Lung (tissue), 12 donors: Measurements from ENCODE around the gene LTBP2. TPM values are rescaled to one million over a fixed set of nuclear protein-coding genes. Genes with fewer than 3 reads are reported as not detected.

Experiments
- ATAC-seq: fragments of 200-7000 bp; cut with Tn5 transposase; one replicate; pipeline ENCODE4 v1.9.1; 2020; ENCODE audit warnings: moderate number of reproducible peaks; ENCODE audit not compliant: insufficient read depth, low FRiP score
- DNase-seq, 3 donors: peaks; one replicate each; pipeline ENCODE4 v3.0.0-alpha.2; 2013 to 2017
- H3K27ac ChIP-seq, 2 donors: one replicate each; pipeline ENCODE4 v1.5.1; 2013; ENCODE audit warnings: mild to moderate bottlenecking in 2 of 2, moderate library complexity in 2 of 2, control low read depth in 1 of 2, inconsistent platforms in 1 of 2, low read depth in 1 of 2, low read length in 1 of 2
- H3K27me3 ChIP-seq, 3 donors: one replicate each; pipeline ENCODE4 v1.5.1; 2013; ENCODE audit warnings: low read length in 2 of 3; ENCODE audit not compliant: control insufficient read depth in 3 of 3, insufficient read depth in 3 of 3
- H3K36me3 ChIP-seq, 4 donors: one replicate each; pipeline ENCODE4 v1.5.1; 2013; ENCODE audit warnings: low read length in 4 of 4, mild to moderate bottlenecking in 1 of 4, moderate library complexity in 1 of 4; ENCODE audit not compliant: control insufficient read depth in 4 of 4, insufficient read depth in 4 of 4
- H3K4me1 ChIP-seq, 5 donors: one replicate each; pipeline ENCODE4 v1.5.1; 2013; ENCODE audit warnings: low read length in 5 of 5, mild to moderate bottlenecking in 2 of 5, moderate library complexity in 1 of 5; ENCODE audit not compliant: control insufficient read depth in 5 of 5, insufficient read depth in 5 of 5
- H3K4me3 ChIP-seq: one replicate; pipeline ENCODE4 v1.5.1; 2013; ENCODE audit warnings: mild to moderate bottlenecking, control low read depth, moderate library complexity
- H3K9ac ChIP-seq, 2 donors: one replicate each; pipeline ENCODE4 v1.5.1; 2013; ENCODE audit warnings: low read length in 2 of 2, control low read depth in 1 of 2; ENCODE audit not compliant: insufficient read depth in 1 of 2
- H3K9me3 ChIP-seq, 4 donors: one replicate each; pipeline ENCODE4 v1.5.1; 2013; ENCODE audit warnings: low read length in 3 of 4, mild to moderate bottlenecking in 1 of 4, moderate library complexity in 1 of 4; ENCODE audit not compliant: control insufficient read depth in 4 of 4, insufficient read depth in 3 of 4
- CTCF ChIP-seq: IDR thresholded peaks from 2 replicates; pipeline ENCODE4 v1.5.1; 2012; ENCODE audit warnings: mild to moderate bottlenecking; ENCODE audit errors: control extremely low read depth, extremely low read depth
- WGBS, 2 donors: extraction: QIAGEN DNeasy Blood & Tissue Kit; methylation state at CpG; one replicate each; pipeline ENCODE4 v1.1.7; 2013; 5-methylcytosine and 5-hydroxymethylcytosine counted together
- polyA plus RNA-seq, 2 donors: library from polyadenylated mRNA; stranded (reverse); fragments of 200-250 nt; gene quantifications; one replicate each; pipeline ENCODE4 v1.2.1, GENCODE V29; 2013
- total RNA-seq, 2 donors: library from RNA; depleted of rRNA in 1 of 2; stranded (reverse); fragments of >200 nt in 1 of 2; gene quantifications; one replicate each; pipeline ENCODE4 v1.2.1, GENCODE V29; 2014 to 2021
- donor health status: control.
- donor health status: control.
- donor health status: Bipolar disorder and iron deficiency.
- donor health status: healthy.
- donor health status: DM: yes; HTN: yes; CAD: no.

The LTBP2 gene
- total and polyA plus RNA-seq, 4 donors, result 13.2 to 78.4 (median 25.8) TPM

GRCh38 chr14:74488786-74489397 is 123.1 kb downstream of the LTBP2 start:
- H3K9me3 ChIP-seq, result no peaks in the 10 kb centered on the region
- no peak for TF ChIP-seq CTCF
- H3K27ac ChIP-seq, result no peak overlapping the region
- peaks cover 2 to 12% (median 6%) of the 10 kb centered on the region in 4 donors for H3K36me3 ChIP-seq
- H3K4me1 ChIP-seq, result peaks cover 6 to 15% (median 12%) of the 10 kb centered on the region in 5 donors
- H3K4me3 ChIP-seq, result no peak overlapping the region
- no peak overlapping the region for H3K9ac ChIP-seq
- DNase-seq (peak in 2 of 3 donors; percentile 29 to 65), ATAC-seq (no peak)
- peaks cover 0 to 4% (median 0%) of the 10 kb centered on the region in 3 donors for H3K27me3 ChIP-seq

- H3K27me3 ChIP-seq, result no peaks in the 10 kb centered on the region
- 72 to 87% methylated on average over 3 of the region's 3 CpGs for WGBS, 2 donors
- no peaks in the 10 kb centered on the region for H3K9me3 ChIP-seq
- no peak for ATAC-seq
- peaks cover 11 to 24% (median 18%) of the 10 kb centered on the region in 4 donors for H3K36me3 ChIP-seq
- H3K27ac ChIP-seq, result no peak overlapping the region
- no peak overlapping the region for H3K9ac ChIP-seq
- no peak for DNase-seq
- H3K4me3 ChIP-seq, result no peak overlapping the region
- no peak for TF ChIP-seq CTCF
- peaks cover 0 to 9% (median 6%) of the 10 kb centered on the region in 5 donors for H3K4me1 ChIP-seq
These were observed 125.9 kb downstream of the LTBP2 start for GRCh38 chr14:74486164-74486563.

- H3K27me3 ChIP-seq, result no peaks in the 10 kb centered on the region
- H3K9ac ChIP-seq, result no peak overlapping the region
- H3K9me3 ChIP-seq, result no peaks in the 10 kb centered on the region
- H3K36me3 ChIP-seq, result peaks cover 11 to 31% (median 29%) of the 10 kb centered on the region in 4 donors
- DNase-seq (no peak), ATAC-seq (no peak)
- H3K4me3 ChIP-seq, result no peak overlapping the region
- TF ChIP-seq CTCF, result no peak
- H3K27ac ChIP-seq, result no peak overlapping the region
- H3K4me1 ChIP-seq, result peaks cover 0 to 7% (median 3%) of the 10 kb centered on the region in 5 donors
These were observed 128.7 kb downstream of the LTBP2 start for GRCh38 chr14:74483321-74483720.

- Histone ChIP-seq H3K9ac (no peak overlapping the region), H3K36me3 (peaks cover 11 to 31% (median 29%) of the 10 kb centered on the region in 4 donors), H3K9me3 (no peaks in the 10 kb centered on the region), H3K27ac (no peak overlapping the region), H3K4me3 (no peak overlapping the region), H3K27me3 (no peaks in the 10 kb centered on the region), H3K4me1 (peaks cover 0 to 7% (median 3%) of the 10 kb centered on the region in 5 donors)
- ATAC-seq (no peak), DNase-seq (no peak)
- WGBS, 2 donors, result 85 to 92% methylated on average over 3 of the region's 3 CpGs
- TF ChIP-seq CTCF, result no peak
These were observed 129.5 kb downstream of the LTBP2 start for GRCh38 chr14:74482571-74482970.
